ENCODE results near the gene ZNF771. TPM values are rescaled to one million over a fixed set of nuclear protein-coding genes. Genes with fewer than 3 reads are reported as not detected.

The ZNF771 gene
- total and polyA plus RNA-seq, 9 of the 15 experiments (the other 6 are each of a cell fraction or from before 2014, with no cell fraction given) = 1.5 to 12.6 (median 4.4) TPM

DNA sequence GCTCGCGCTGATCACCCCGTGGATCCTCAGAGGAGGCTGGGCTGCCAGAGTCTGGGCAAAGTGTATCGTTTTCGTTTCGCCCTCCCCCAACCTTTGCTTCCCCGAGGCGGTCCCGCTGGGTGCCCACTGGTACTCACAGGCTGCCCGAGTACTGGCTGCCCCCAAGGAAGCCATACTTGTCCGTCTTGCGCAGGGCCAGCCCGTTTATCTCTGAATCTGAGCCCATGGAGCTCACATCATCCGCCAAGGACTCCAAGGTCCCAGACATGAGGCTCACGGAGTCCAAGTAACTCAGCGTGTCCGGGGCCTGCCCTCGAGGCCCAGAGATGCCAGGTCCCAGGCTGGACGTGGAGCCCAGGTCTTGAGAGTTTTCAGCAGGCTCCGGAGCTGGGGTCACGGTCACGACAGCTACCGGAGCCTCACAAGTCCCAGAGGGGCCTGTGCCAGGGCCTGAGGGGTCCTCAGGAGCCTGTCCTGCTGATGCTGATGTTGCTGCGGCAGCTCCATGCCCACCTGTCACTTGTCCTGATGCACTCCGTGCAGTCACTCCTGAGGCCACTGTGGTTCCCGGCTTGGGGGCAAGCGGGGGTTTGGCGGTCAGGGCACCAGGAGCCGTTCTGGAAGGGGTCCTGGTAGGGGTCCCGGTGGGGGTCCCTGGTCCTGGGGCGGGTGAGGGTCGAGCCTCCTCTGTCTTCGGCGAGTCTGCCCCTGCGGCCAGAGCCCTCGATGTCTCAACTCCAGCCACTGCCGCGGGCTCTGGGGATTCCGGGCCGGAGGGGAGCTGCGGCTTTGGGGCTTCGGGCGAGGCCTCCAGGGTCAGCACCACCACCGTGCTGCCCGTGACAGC lies 38.1 kb upstream of the ZNF771 start:
- Histone ChIP-seq H3K9me1 (ENCODE audit: control insufficient read depth, insufficient read depth, low read length) (peaks cover 6% of the 10 kb centered on the region), H3K9me3 (replicated peaks; ENCODE audit: control insufficient read depth, insufficient read depth, low read depth, low read length) (no peaks in the 10 kb centered on the region), H2AFZ (ENCODE audit: low read depth, low read length) (no peak overlapping the region), H3K79me2 (ENCODE audit: control insufficient read depth, insufficient read depth, low read length) (peaks cover 55% of the 10 kb centered on the region), H3K27me3 (ENCODE audit: control insufficient read depth in 2 of 2, insufficient read depth in 2 of 2, low read length in 2 of 2) (no peaks in the 10 kb centered on the region), H3K9ac (ENCODE audit: insufficient read depth in 1 of 2, low read depth in 2 of 2, low read length in 2 of 2) (peak overlapping the region; percentile 70 to 98), H3K4me2 (ENCODE audit: insufficient read depth, low read length) (peak overlapping the region; percentile 90), H3K27ac (ENCODE audit: extremely low read depth, low read depth, low read length) (peak overlapping the region; percentile 72), H3K4me3 (peak overlapping the region; percentile 74), H4K20me1 (replicated peaks; ENCODE audit: control insufficient read depth, insufficient read depth, low read length) (peaks cover 23% of the 10 kb centered on the region), H3K4me1 (replicated peaks in 1 of 2; ENCODE audit: control insufficient read depth in 2 of 2, insufficient read depth in 2 of 2, low read length in 2 of 2) (peaks cover 25 to 44% of the 10 kb centered on the region in 2 experiments; a peak in 4 of 5 replicates), H3K36me3 (ENCODE audit: control insufficient read depth, insufficient read depth, low read length) (peaks cover 31% of the 10 kb centered on the region)
- 2% methylated on average over 45 of the region's 45 CpGs for WGBS (ENCODE audit: insufficient coverage, low coverage, missing lambda C conversion rate)
- no TSS peak for BruUV-seq (replicated peaks)
- DNase-seq (ENCODE audit: extremely low read depth in 1 of 4, low spot score in 3 of 4) = peak in 1 of 4 experiments; percentile 8
- POLR2A ChIA-PET = interaction anchor here (0.6 to 6.3 kb wide), 6 partner anchors 11 to 129 kb away, joined by 3 to 77 read pairs (median 4); partner anchors contain the start of gene CD2BP2
- intact Hi-C loops (cut with micrococcal nuclease) = no loop called here
- in situ Hi-C loops (cut with MboI) = loop anchor here (25.0 kb wide), 1 partner anchor 907 kb away; the partner anchor contains the start of genes BOLA2, SLX1B and SULT1A4
- no peak for ATAC-seq
- peak; percentile 23 for FAIRE-seq
- CTCF ChIA-PET (ENCODE audit: low intra/inter-chr PET ratio) = interaction anchor here (0.6 kb wide), 1 partner anchor 186 kb away, joined by 4 read pairs; the partner anchor contains the start of gene CORO1A
- TF ChIP-seq CEBPG (CRISPR knock-in tag; IDR thresholded peaks at IDR 0.05) (no peak), CEBPG (tag; conservative IDR thresholded peaks at IDR 0.05 in 1 of 2, IDR thresholded peaks at IDR 0.05 in 1 of 2) (no peak), SRSF3 (IDR thresholded peaks at IDR 0.05; ENCODE audit: insufficient read depth, low read length) (0 out of 2 replicates have a peak, but pooled peaks have one; percentile 36), RBFOX2 (IDR thresholded peaks at IDR 0.05; ENCODE audit: low read depth, low read length) (peak; percentile 57), ATF2 (CRISPR knock-in tag; IDR thresholded peaks at IDR 0.05) (no peak), HDGF (IDR thresholded peaks at IDR 0.05) (0 out of 2 replicates have a peak, but pooled peaks have one; percentile 11), POLR2B (IDR thresholded peaks at IDR 0.05; ENCODE audit: low read depth, partially characterized antibody) (no peak), L3MBTL2 (IDR thresholded peaks at IDR 0.05) (0 out of 2 replicates have a peak, but pooled peaks have one; percentile 33), SIN3A (IDR thresholded peaks at IDR 0.05; ENCODE audit: borderline replicate concordance in 2 of 2, control insufficient read depth in 1 of 2, low read depth in 2 of 2, low read length in 2 of 2) (0 out of 4 replicates have a peak, but pooled peaks of 1 of the 2 experiments have one; percentile 22), KDM5B (IDR thresholded peaks at IDR 0.05; ENCODE audit: insufficient replicate concordance, low read depth, low read length) (peak; percentile 28), JUN (IDR thresholded peaks at IDR 0.05; ENCODE audit: borderline replicate concordance, low read depth, low read length) (no peak), JUN (CRISPR knock-in tag; IDR thresholded peaks at IDR 0.05; ENCODE audit: borderline replicate concordance) (0 out of 2 replicates have a peak, but pooled peaks have one; percentile 11), GATAD2B (IDR thresholded peaks at IDR 0.05; ENCODE audit: borderline replicate concordance) (no peak), HDAC8 (tag; IDR thresholded peaks at IDR 0.05) (no peak), BRF1 (IDR thresholded peaks at IDR 0.05; ENCODE audit: borderline replicate concordance, extremely low read depth, insufficient read length) (no peak), ZNF146 (CRISPR knock-in tag; IDR thresholded peaks at IDR 0.05; ENCODE audit: unreplicated experiment) (no peak)
- TF ChIP-seq, protein P1, sequence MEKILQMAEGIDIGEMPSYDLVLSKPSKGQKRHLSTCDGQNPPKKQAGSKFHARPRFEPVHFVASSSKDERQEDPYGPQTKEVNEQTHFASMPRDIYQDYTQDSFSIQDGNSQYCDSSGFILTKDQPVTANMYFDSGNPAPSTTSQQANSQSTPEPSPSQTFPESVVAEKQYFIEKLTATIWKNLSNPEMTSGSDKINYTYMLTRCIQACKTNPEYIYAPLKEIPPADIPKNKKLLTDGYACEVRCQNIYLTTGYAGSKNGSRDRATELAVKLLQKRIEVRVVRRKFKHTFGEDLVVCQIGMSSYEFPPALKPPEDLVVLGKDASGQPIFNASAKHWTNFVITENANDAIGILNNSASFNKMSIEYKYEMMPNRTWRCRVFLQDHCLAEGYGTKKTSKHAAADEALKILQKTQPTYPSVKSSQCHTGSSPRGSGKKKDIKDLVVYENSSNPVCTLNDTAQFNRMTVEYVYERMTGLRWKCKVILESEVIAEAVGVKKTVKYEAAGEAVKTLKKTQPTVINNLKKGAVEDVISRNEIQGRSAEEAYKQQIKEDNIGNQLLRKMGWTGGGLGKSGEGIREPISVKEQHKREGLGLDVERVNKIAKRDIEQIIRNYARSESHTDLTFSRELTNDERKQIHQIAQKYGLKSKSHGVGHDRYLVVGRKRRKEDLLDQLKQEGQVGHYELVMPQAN (IDR thresholded peaks at IDR 0.05; ENCODE audit: borderline replicate concordance) = no peak

Data from K562 (cell line).